Adrenal gland (tissue), 12 donors: ENCODE results near the gene TRH. TPM values are rescaled to one million over a fixed set of nuclear protein-coding genes. Genes with fewer than 3 reads are reported as not detected.

Source experiments
- DNase-seq, 7 donors: peaks; one replicate each; pipeline ENCODE4 v3.0.0-alpha.2; 2019 to 2020
- H3K27ac ChIP-seq, 5 donors: fragments of 200-600 bp; sonication (generic) in 4 of 5; 1 replicate in 3 of 5; 2 replicates in 2 of 5; pipeline versions ENCODE4 v1.5.1 to v1.8.0; 2016 to 2020; ENCODE audit warnings: mild to moderate bottlenecking in 1 of 5
- H3K27me3 ChIP-seq: fragments of 200-600 bp; 2 replicates; pipeline ENCODE4 v1.8.0; 2021
- H3K36me3 ChIP-seq, 2 donors: fragments of 200-600 bp; replicated peaks in 1 of 2; 1 replicate in 1 of 2; 2 replicates in 1 of 2; pipeline versions ENCODE4 v1.5.1 to v1.8.0; 2018 to 2022
- H3K4me1 ChIP-seq, 2 donors: fragments of 200-600 bp; replicated peaks in 1 of 2; 1 replicate in 1 of 2; 2 replicates in 1 of 2; pipeline versions ENCODE4 v1.5.1 to v1.8.0; 2018 to 2021
- H3K4me3 ChIP-seq, 4 donors: fragments of 200-600 bp; sonication (generic) in 3 of 4; one replicate each; pipeline ENCODE4 v1.5.1; 2016 to 2018
- H3K9me3 ChIP-seq, 3 donors: fragments of 200-600 bp; sonication (generic) in 1 of 3; replicated peaks in 1 of 3; 1 replicate in 2 of 3; 2 replicates in 1 of 3; pipeline versions ENCODE4 v1.5.1 to v1.8.0; 2016 to 2021
- CTCF ChIP-seq, 6 experiments: fragments of 450-650 bp in 4 of 6; fragments of 200-600 bp in 2 of 6; sonication (generic) in 1 of 6; IDR thresholded peaks; 1 replicate in 5 of 6; 2 replicates in 1 of 6; pipeline versions ENCODE4 v1.5.1 to v1.8.0; 2016 to 2021; ENCODE audit warnings: antibody characterized with exemption in 6 of 6, mild to moderate bottlenecking in 2 of 6, moderate library complexity in 1 of 6
- POLR2A ChIP-seq, 2 donors: fragments of 450-650 bp; IDR thresholded peaks; one replicate each; pipeline ENCODE4 v1.6.1; 2017; ENCODE audit warnings: antibody characterized with exemption in 2 of 2, mild to moderate bottlenecking in 2 of 2, moderate library complexity in 1 of 2
- WGBS, 4 donors: extraction: QIAGEN DNeasy Blood & Tissue Kit in 2 of 4; methylation state at CpG; one replicate each; pipeline versions ENCODE4 v1.1.5 to v1.1.7; 2013 to 2017; 5-methylcytosine and 5-hydroxymethylcytosine counted together
- intact Hi-C, 2 donors: fragments of 100-400 bp; cut with DNase I; formaldehyde crosslinking; loops; one replicate each; pipeline versions ENCODE4 v1.14.1 to v1.15.0; 2022 to 2023
- polyA plus RNA-seq, 3 donors: library from polyadenylated mRNA; stranded (reverse); fragments of 200-250 nt in 2 of 3; fragments of 350-450 nt in 1 of 3; fragmentation: Illumina TruSeq in 1 of 3; extraction: RNeasy Lipid Tissue Mini Kit (QIAGEN cat#74804) in 1 of 3; gene quantifications; one replicate each; pipeline ENCODE4 v1.2.3, GENCODE V29; 2013 to 2014
- total RNA-seq, 9 donors: library from RNA; depleted of rRNA in 4 of 9; stranded (reverse); fragments of >200 nt in 4 of 9; fragments of 120-200 nt in 1 of 9; fragmentation: NEBNext Ultra II Directional in 1 of 9; extraction: Animal tissue kit (Norgen Biotek cat#: 25700) in 1 of 9; gene quantifications; one replicate each; pipeline versions ENCODE4 v1.1.0 to v1.2.4, GENCODE V29; 2013 to 2023
- donor health status: healthy with polysubstance abuse.
- donor health status: Bipolar disorder and iron deficiency.
- donor health status: DM: yes; HTN: yes; CAD: no.
- donor health status: DM: no; HTN: no; CAD: no.
- donor health status: DM: no; HTN: no; CAD: no.
- donor health status: DM: yes; HTN: yes; CAD: no.

The TRH gene
- total and polyA plus RNA-seq, 12 donors = 0.07 to 1.6 TPM; not detected in 10

- Histone ChIP-seq H3K4me3 (peak overlapping the region in 1 of 4 donors; percentile 32), H3K4me1 (peaks cover 10 to 12% of the 10 kb centered on the region in 2 donors), H3K9me3 (no peaks in the 10 kb centered on the region), H3K27ac (no peak overlapping the region), H3K36me3 (no peaks in the 10 kb centered on the region), H3K27me3 (peaks cover 40% of the 10 kb centered on the region)
- TF ChIP-seq POLR2A (IDR thresholded peaks at IDR 0.05) = no peak
- TF ChIP-seq CTCF (IDR thresholded peaks at IDR 0.05) = no peak
- DNase-seq = no peak
- intact Hi-C loops = no loop called here
- 15 to 30% (median 23%) methylated on average over 9 to 27 of the region's 27 CpGs for WGBS, 4 donors
Observed at GRCh38 chr3:129975705-129976048, 1.2 kb downstream of the TRH start.

- H3K9me3 ChIP-seq = no peaks in the 10 kb centered on the region
- H3K27me3 ChIP-seq = peaks cover 40% of the 10 kb centered on the region
- intact Hi-C loops = no loop called here
- H3K4me1 ChIP-seq = peaks cover 10 to 12% of the 10 kb centered on the region in 2 donors
- DNase-seq = no peak
- H3K27ac ChIP-seq = no peak overlapping the region
- no peaks in the 10 kb centered on the region for H3K36me3 ChIP-seq
- 77 to 93% (median 85%) methylated on average over 4 of the region's 4 CpGs for WGBS, 4 donors
- no peak overlapping the region for H3K4me3 ChIP-seq
- no peak for TF ChIP-seq POLR2A (IDR thresholded peaks at IDR 0.05)
- TF ChIP-seq CTCF (IDR thresholded peaks at IDR 0.05) = no peak
Observed at GRCh38 chr3:129976286-129976685, 1.8 kb downstream of the TRH start.

- DNase-seq = no peak
- Histone ChIP-seq H3K9me3 (no peaks in the 10 kb centered on the region), H3K27me3 (peaks cover 40% of the 10 kb centered on the region), H3K27ac (no peak overlapping the region), H3K4me3 (no peak overlapping the region), H3K36me3 (no peaks in the 10 kb centered on the region), H3K4me1 (peaks cover 10 to 12% of the 10 kb centered on the region in 2 donors)
- intact Hi-C loops = no loop called here
- WGBS, 4 donors = 81 to 93% (median 84%) methylated on average over 2 of the region's 2 CpGs
- TF ChIP-seq CTCF (IDR thresholded peaks at IDR 0.05) (no peak), POLR2A (IDR thresholded peaks at IDR 0.05) (no peak)
Observed at GRCh38 chr3:129978123-129978522, 3.6 kb downstream of the TRH start.

- no peak for TF ChIP-seq POLR2A (IDR thresholded peaks at IDR 0.05)
- TF ChIP-seq CTCF (IDR thresholded peaks at IDR 0.05) = no peak
- Histone ChIP-seq H3K4me3 (no peak overlapping the region), H3K27me3 (peaks cover 33% of the 10 kb centered on the region), H3K36me3 (no peaks in the 10 kb centered on the region), H3K27ac (no peak overlapping the region), H3K4me1 (peaks cover 3 to 7% of the 10 kb centered on the region in 2 donors), H3K9me3 (no peaks in the 10 kb centered on the region)
- intact Hi-C loops = no loop called here
- DNase-seq = no peak
- WGBS, 4 donors = 80 to 85% (median 83%) methylated on average over 5 of the region's 5 CpGs
Observed at GRCh38 chr3:129979905-129980304, 5.4 kb downstream of the TRH start.
